PC-3 (cell line): Measurements from ENCODE around the gene FHIP1B. TPM values are rescaled to one million over a fixed set of nuclear protein-coding genes. Genes with fewer than 3 reads are reported as not detected.

ENCODE experiments used
- ATAC-seq: fragments of 200-7000 bp; cut with Tn5 transposase; 2 replicates; pipeline ENCODE4 v1.9.1; 2020; ENCODE audit warnings: mild to moderate bottlenecking, moderate library complexity
- BruUV-seq: library from RNA; stranded (reverse); fragments of 400-500 nt; replicated peaks from 2 replicates; lab custom pipeline; 2021; lab: Mats Ljungman, UMichigan
- CTCF ChIA-PET: fragments of 300-600 bp; sonication (Branson Sonifier 250); formaldehyde crosslinking; loops from one replicate; lab custom pipeline; 2022; ENCODE audit warnings: antibody characterized with exemption; lab: Charles Lee
- POLR2A ChIA-PET: fragments of 300-600 bp; sonication (Branson Sonifier 250); formaldehyde crosslinking; loops from one replicate; lab custom pipeline; 2022; ENCODE audit warnings: antibody characterized with exemption; ENCODE audit not compliant: unreplicated experiment; lab: Charles Lee
- DNase-seq: peaks from one replicate; pipeline ENCODE4 v3.0.0-alpha.2; 2015
- H2AFZ ChIP-seq: fragments of 300-600 bp; sonication (generic); 2 replicates; pipeline ENCODE4 v1.6.0; 2016; ENCODE audit warnings: antibody characterized with exemption, low read length
- H3F3A ChIP-seq: fragments of 300-600 bp; sonication (generic); one replicate; pipeline ENCODE4 v1.6.0; 2017; ENCODE audit warnings: antibody characterized with exemption, low read length, control low read depth, mild to moderate bottlenecking; ENCODE audit not compliant: unreplicated experiment
- H3K27ac ChIP-seq: fragments of 300-600 bp; sonication (generic); 2 replicates; pipeline ENCODE4 v1.5.1; 2016; ENCODE audit warnings: mild to moderate bottlenecking, low read length
- H3K27me3 ChIP-seq: fragments of 300-600 bp; sonication (generic); 2 replicates; pipeline ENCODE4 v1.6.1; 2016; ENCODE audit warnings: low read length, mixed read lengths
- H3K36me3 ChIP-seq: fragments of 300-600 bp; sonication (generic); 2 replicates; pipeline ENCODE4 v1.6.1; 2016; ENCODE audit warnings: low read depth, mixed run types, low read length, mixed read lengths
- H3K4me1 ChIP-seq: fragments of 300-600 bp; sonication (generic); 2 replicates; pipeline ENCODE4 v1.5.1; 2016; ENCODE audit warnings: low read length; ENCODE audit not compliant: insufficient read depth
- H3K4me2 ChIP-seq: fragments of 300-600 bp; sonication (generic); 2 replicates; pipeline ENCODE4 v1.6.0; 2016; ENCODE audit warnings: low read length
- H3K4me3 ChIP-seq: fragments of 300-600 bp; sonication (generic); 2 replicates; pipeline ENCODE4 v1.5.1; 2016; ENCODE audit warnings: mild to moderate bottlenecking, low read length, mixed read lengths
- H3K79me2 ChIP-seq: fragments of 300-600 bp; sonication (generic); 2 replicates; pipeline ENCODE4 v1.6.1; 2017; ENCODE audit warnings: low read length, mixed read lengths
- H3K9ac ChIP-seq: fragments of 300-600 bp; sonication (generic); 2 replicates; pipeline ENCODE4 v1.6.0; 2016; ENCODE audit warnings: mild to moderate bottlenecking, low read length
- H3K9me2 ChIP-seq: fragments of 300-600 bp; sonication (generic); replicated peaks from 2 replicates; pipeline ENCODE4 v1.6.1; 2016; ENCODE audit warnings: mixed run types, low read length, mixed read lengths
- H3K9me3 ChIP-seq: fragments of 300-600 bp; sonication (generic); 2 replicates; pipeline ENCODE4 v1.6.1; 2016; ENCODE audit warnings: low read length, mixed read lengths
- H4K20me1 ChIP-seq: fragments of 300-600 bp; sonication (generic); 2 replicates; pipeline ENCODE4 v1.6.1; 2016; ENCODE audit warnings: low read length, mixed read lengths
- CTCF ChIP-seq: fragments of 300-600 bp; sonication (generic); conservative IDR thresholded peaks from 2 replicates; pipeline ENCODE4 v1.5.1; 2017; ENCODE audit warnings: antibody characterized with exemption, low read depth, mild to moderate bottlenecking, low read length
- EZH2 ChIP-seq: fragments of 300-600 bp; sonication (generic); IDR thresholded peaks from one replicate; pipeline ENCODE4 v1.6.1; 2017; ENCODE audit warnings: antibody characterized with exemption, mild to moderate bottlenecking, low read length; ENCODE audit not compliant: unreplicated experiment
- EZH2phosphoT487 ChIP-seq: fragments of 300-600 bp; sonication (generic); IDR thresholded peaks from 2 replicates; pipeline ENCODE4 v1.6.1; 2018; ENCODE audit warnings: mild to moderate bottlenecking, antibody characterized with exemption, low read length, borderline replicate concordance
- intact Hi-C: fragments of 100-400 bp; cut with micrococcal nuclease; formaldehyde crosslinking; loops from 2 replicates; pipeline ENCODE4 v1.9.0; 2023
- total RNA-seq: library from RNA; depleted of rRNA; stranded (reverse); fragments of >200 nt; gene quantifications from 2 replicates; pipeline ENCODE4 v1.2.3, GENCODE V29; 2014

Gene FHIP1B
- total RNA-seq, 1 experiment from 2014 or later = 30.4 TPM

GRCh38 chr11:6214530-6214929, 19.9 kb downstream of the FHIP1B start:
- Histone ChIP-seq H3K79me2 (no peaks in the 10 kb centered on the region), H3K4me1 (peaks cover 10% of the 10 kb centered on the region), H3K9me2 (no peaks in the 10 kb centered on the region), H3K36me3 (peaks cover 33% of the 10 kb centered on the region), H3K4me3 (no peak overlapping the region), H4K20me1 (peaks cover 9% of the 10 kb centered on the region; the same call in 1 of the 2 replicates), H2AFZ (no peak overlapping the region), H3K9ac (no peak overlapping the region), H3K27ac (no peak overlapping the region), H3F3A (no peaks in the 10 kb centered on the region), H3K27me3 (no peaks in the 10 kb centered on the region), H3K9me3 (no peaks in the 10 kb centered on the region), H3K4me2 (no peak overlapping the region)
- ATAC-seq (no peak), DNase-seq (no peak)
- ChIA-PET CTCF (no interaction called here), POLR2A (no interaction called here)
- intact Hi-C loops = no loop called here
- TF ChIP-seq EZH2 = no peak
- no peak for TF ChIP-seq EZH2phosphoT487
- TF ChIP-seq CTCF = no peak
- BruUV-seq = no TSS peak

- Histone ChIP-seq H3K9ac (no peak overlapping the region), H3K9me2 (no peaks in the 10 kb centered on the region), H4K20me1 (no peaks in the 10 kb centered on the region), H3K79me2 (no peaks in the 10 kb centered on the region), H3K36me3 (peaks cover 12% of the 10 kb centered on the region), H3K27ac (no peak overlapping the region), H3K27me3 (no peaks in the 10 kb centered on the region), H3K4me3 (no peak overlapping the region), H3K9me3 (no peaks in the 10 kb centered on the region), H3K4me1 (no peaks in the 10 kb centered on the region), H3K4me2 (no peak overlapping the region), H3F3A (no peaks in the 10 kb centered on the region), H2AFZ (no peak overlapping the region)
- ChIA-PET CTCF (no interaction called here), POLR2A (no interaction called here)
- ATAC-seq (no peak), DNase-seq (no peak)
- no TSS peak for BruUV-seq
- no peak for TF ChIP-seq CTCF
- TF ChIP-seq EZH2 = no peak
- TF ChIP-seq EZH2phosphoT487 = no peak
- intact Hi-C loops = no loop called here
Measured at GRCh38 chr11:6210274-6210955, 24.0 kb downstream of the FHIP1B start.

GRCh38 chr11:6209801-6210200, 24.6 kb downstream of the FHIP1B start:
- ChIA-PET CTCF (no interaction called here), POLR2A (no interaction called here)
- DNase-seq = no peak
- no peak for ATAC-seq
- no TSS peak for BruUV-seq
- no peaks in the 10 kb centered on the region for H3K9me3 ChIP-seq
- H4K20me1 ChIP-seq = no peaks in the 10 kb centered on the region
- H3K4me3 ChIP-seq = no peak overlapping the region
- H3K36me3 ChIP-seq = peaks cover 8% of the 10 kb centered on the region
- no peaks in the 10 kb centered on the region for H3F3A ChIP-seq
- no peak for TF ChIP-seq EZH2phosphoT487
- no peak for TF ChIP-seq CTCF
- H3K79me2 ChIP-seq = no peaks in the 10 kb centered on the region
- no peaks in the 10 kb centered on the region for H3K4me1 ChIP-seq
- no peak overlapping the region for H3K27ac ChIP-seq
- intact Hi-C loops = no loop called here
- no peak overlapping the region for H3K9ac ChIP-seq
- no peaks in the 10 kb centered on the region for H3K9me2 ChIP-seq
- H3K27me3 ChIP-seq = no peaks in the 10 kb centered on the region
- H2AFZ ChIP-seq = no peak overlapping the region
- no peak overlapping the region for H3K4me2 ChIP-seq
